Measurements from ENCODE around the gene TUBB4A.

The TUBB4A gene

GRCh38 chr19:6534451-6535093, 32.5 kb upstream of the TUBB4A start:
- Histone ChIP-seq H3K36me3 (ENCODE audit: low read length) (no peaks in the 10 kb centered on the region; the same call in 1 of the 2 replicates), H3K9me2 (replicated peaks; ENCODE audit: insufficient read depth, low read length) (no peaks in the 10 kb centered on the region), H3K9ac (ENCODE audit: low read length) (no peak overlapping the region), H3K27me3 (ENCODE audit: low read length) (no peaks in the 10 kb centered on the region), H2AFZ (ENCODE audit: low read depth, low read length, severe bottlenecking) (no peak overlapping the region), H3K4me2 (ENCODE audit: low read depth, low read length, poor library complexity, severe bottlenecking) (no peak overlapping the region), H3K27ac (ENCODE audit: low read depth, low read length) (no peak overlapping the region), H3F3A (ENCODE audit: insufficient read depth) (peaks cover 28% of the 10 kb centered on the region), H3K4me3 (ENCODE audit: insufficient read depth, low read length, poor library complexity, severe bottlenecking) (no peak overlapping the region), H3K79me2 (ENCODE audit: insufficient read depth, low read length) (peaks cover 13% of the 10 kb centered on the region), H3K9me3 (ENCODE audit: insufficient read depth, low read length) (no peaks in the 10 kb centered on the region), H4K20me1 (ENCODE audit: low read depth, low read length) (no peaks in the 10 kb centered on the region)
- TF ChIP-seq EZH2phosphoT487 (conservative IDR thresholded peaks at IDR 0.05; ENCODE audit: low read length) (no peak), CTCF (IDR thresholded peaks at IDR 0.05; ENCODE audit: insufficient read depth, low read length, poor library complexity, severe bottlenecking) (no peak)

- Histone ChIP-seq H3K4me3 (ENCODE audit: insufficient read depth, low read length, poor library complexity, severe bottlenecking) (no peak overlapping the region), H2AFZ (ENCODE audit: low read depth, low read length, severe bottlenecking) (no peak overlapping the region), H3K9me2 (replicated peaks; ENCODE audit: insufficient read depth, low read length) (no peaks in the 10 kb centered on the region), H3K79me2 (ENCODE audit: insufficient read depth, low read length) (peaks cover 13% of the 10 kb centered on the region), H3F3A (ENCODE audit: insufficient read depth) (peaks cover 29% of the 10 kb centered on the region), H3K9ac (ENCODE audit: low read length) (no peak overlapping the region), H4K20me1 (ENCODE audit: low read depth, low read length) (no peaks in the 10 kb centered on the region), H3K27me3 (ENCODE audit: low read length) (no peaks in the 10 kb centered on the region), H3K36me3 (ENCODE audit: low read length) (no peaks in the 10 kb centered on the region; the same call in 1 of the 2 replicates), H3K4me2 (ENCODE audit: low read depth, low read length, poor library complexity, severe bottlenecking) (no peak overlapping the region), H3K27ac (ENCODE audit: low read depth, low read length) (no peak overlapping the region), H3K9me3 (ENCODE audit: insufficient read depth, low read length) (no peaks in the 10 kb centered on the region)
- TF ChIP-seq CTCF (IDR thresholded peaks at IDR 0.05; ENCODE audit: insufficient read depth, low read length, poor library complexity, severe bottlenecking) (no peak), EZH2phosphoT487 (conservative IDR thresholded peaks at IDR 0.05; ENCODE audit: low read length) (no peak)
These were observed 31.8 kb upstream of the TUBB4A start for GRCh38 chr19:6533746-6534418.

GRCh38 chr19:6533000-6533328, 30.9 kb upstream of the TUBB4A start:
- no peak for TF ChIP-seq CTCF (IDR thresholded peaks at IDR 0.05; ENCODE audit: insufficient read depth, low read length, poor library complexity, severe bottlenecking)
- TF ChIP-seq EZH2phosphoT487 (conservative IDR thresholded peaks at IDR 0.05; ENCODE audit: low read length): no peak
- Histone ChIP-seq H3K9me3 (ENCODE audit: insufficient read depth, low read length) (no peaks in the 10 kb centered on the region), H3K9ac (ENCODE audit: low read length) (peak overlapping the region; percentile 90), H3K36me3 (ENCODE audit: low read length) (no peaks in the 10 kb centered on the region; the same call in 1 of the 2 replicates), H3K27ac (ENCODE audit: low read depth, low read length) (peak overlapping the region; percentile 75), H3K4me2 (ENCODE audit: low read depth, low read length, poor library complexity, severe bottlenecking) (peak overlapping the region; percentile 76), H3K4me3 (ENCODE audit: insufficient read depth, low read length, poor library complexity, severe bottlenecking) (peak overlapping the region; percentile 81), H3K27me3 (ENCODE audit: low read length) (no peaks in the 10 kb centered on the region), H3K9me2 (replicated peaks; ENCODE audit: insufficient read depth, low read length) (no peaks in the 10 kb centered on the region), H4K20me1 (ENCODE audit: low read depth, low read length) (no peaks in the 10 kb centered on the region), H3F3A (ENCODE audit: insufficient read depth) (peaks cover 36% of the 10 kb centered on the region), H2AFZ (ENCODE audit: low read depth, low read length, severe bottlenecking) (no peak overlapping the region), H3K79me2 (ENCODE audit: insufficient read depth, low read length) (peaks cover 13% of the 10 kb centered on the region)
